KOPT-K1 (cell line): ENCODE measurements around the gene CD2AP.
"Not testable (repeated sequence)": the region's sequence is repeated elsewhere in the genome, so short reads cannot be mapped to it uniquely, and the experiment has no call there.

Experiments
- H3K27ac ChIP-seq: fragments of 200-600 bp; sonication (generic); 2 replicates; pipeline ENCODE4 v1.5.1; 2016; ENCODE audit warnings: antibody characterized with exemption, mild to moderate bottlenecking, low read depth, low read length; ENCODE audit not compliant: poor library complexity, severe bottlenecking
- H3K36me3 ChIP-seq: fragments of 200-600 bp; sonication (generic); 2 replicates; pipeline ENCODE4 v1.5.1; 2017; ENCODE audit warnings: antibody characterized with exemption, mild to moderate bottlenecking, low read length, moderate library complexity; ENCODE audit not compliant: insufficient read depth
- H3K9me3 ChIP-seq: fragments of 200-600 bp; sonication (generic); 2 replicates; pipeline ENCODE4 v1.5.1; 2017; ENCODE audit warnings: antibody characterized with exemption, low read length, mild to moderate bottlenecking; ENCODE audit not compliant: insufficient read depth, poor library complexity, severe bottlenecking

Gene CD2AP

GRCh38 chr6:47481213-47481612 lies 3.6 kb downstream of the CD2AP start:
- H3K27ac ChIP-seq, H3K36me3 ChIP-seq, H3K9me3 ChIP-seq: not testable (repeated sequence)

- Histone ChIP-seq H3K9me3 (no peaks in the 10 kb centered on the region), H3K27ac (no peak overlapping the region), H3K36me3 (no peaks in the 10 kb centered on the region)
These were observed 4.2 kb downstream of the CD2AP start for GRCh38 chr6:47481806-47482205.

GRCh38 chr6:47483516-47483852 lies 5.9 kb downstream of the CD2AP start:
- H3K27ac ChIP-seq: no peak overlapping the region
- no peaks in the 10 kb centered on the region for H3K9me3 ChIP-seq
- H3K36me3 ChIP-seq: no peaks in the 10 kb centered on the region

GRCh38 chr6:47483853-47484546 lies 6.4 kb downstream of the CD2AP start:
- Histone ChIP-seq H3K27ac (no peak overlapping the region), H3K9me3 (no peaks in the 10 kb centered on the region)

GRCh38 chr6:47484616-47485015 lies 7.0 kb downstream of the CD2AP start:
- Histone ChIP-seq H3K36me3 (no peaks in the 10 kb centered on the region), H3K9me3 (no peaks in the 10 kb centered on the region), H3K27ac (no peak overlapping the region)

More at GRCh38 chr6:47483853-47484546, 6.4 kb downstream of the CD2AP start:
- no peaks in the 10 kb centered on the region for H3K36me3 ChIP-seq

- Histone ChIP-seq H3K9me3 (no peaks in the 10 kb centered on the region), H3K27ac (no peak overlapping the region), H3K36me3 (no peaks in the 10 kb centered on the region)
These were observed 7.5 kb downstream of the CD2AP start for GRCh38 chr6:47485083-47485482.

- H3K36me3 ChIP-seq: no peaks in the 10 kb centered on the region
- no peak overlapping the region for H3K27ac ChIP-seq
- no peaks in the 10 kb centered on the region for H3K9me3 ChIP-seq
These were observed 8.0 kb downstream of the CD2AP start for GRCh38 chr6:47485491-47486135.

GRCh38 chr6:47489995-47490394 lies 12.4 kb downstream of the CD2AP start:
- no peaks in the 10 kb centered on the region for H3K36me3 ChIP-seq
- H3K27ac ChIP-seq: no peak overlapping the region
- no peaks in the 10 kb centered on the region for H3K9me3 ChIP-seq

- no peak overlapping the region for H3K27ac ChIP-seq
- H3K9me3 ChIP-seq: no peaks in the 10 kb centered on the region
- H3K36me3 ChIP-seq: no peaks in the 10 kb centered on the region
These were observed 13.1 kb downstream of the CD2AP start for GRCh38 chr6:47490676-47491075.

- H3K36me3 ChIP-seq: no peaks in the 10 kb centered on the region
- no peak overlapping the region for H3K27ac ChIP-seq
- H3K9me3 ChIP-seq: no peaks in the 10 kb centered on the region
These were observed 14.8 kb downstream of the CD2AP start for GRCh38 chr6:47492355-47492754.

- Histone ChIP-seq H3K9me3 (no peaks in the 10 kb centered on the region), H3K36me3 (no peaks in the 10 kb centered on the region), H3K27ac (no peak overlapping the region)
These were observed 17.6 kb downstream of the CD2AP start for GRCh38 chr6:47495207-47495606.

GRCh38 chr6:47495954-47496545 lies 18.5 kb downstream of the CD2AP start:
- Histone ChIP-seq H3K36me3 (no peaks in the 10 kb centered on the region), H3K27ac (no peak overlapping the region)

GRCh38 chr6:47496935-47497579 lies 19.5 kb downstream of the CD2AP start:
- no peaks in the 10 kb centered on the region for H3K36me3 ChIP-seq
- H3K27ac ChIP-seq: no peak overlapping the region
- H3K9me3 ChIP-seq: no peaks in the 10 kb centered on the region

More at GRCh38 chr6:47495954-47496545, 18.5 kb downstream of the CD2AP start:
- no peaks in the 10 kb centered on the region for H3K9me3 ChIP-seq

- H3K36me3 ChIP-seq: peaks cover 26% of the 10 kb centered on the region
- H3K27ac ChIP-seq: no peak overlapping the region
- peaks cover 6% of the 10 kb centered on the region for H3K9me3 ChIP-seq
These were observed 25.3 kb downstream of the CD2AP start for GRCh38 chr6:47502920-47503319.

- peaks cover 56% of the 10 kb centered on the region for H3K36me3 ChIP-seq
- H3K9me3 ChIP-seq: peaks cover 41% of the 10 kb centered on the region
- no peak overlapping the region for H3K27ac ChIP-seq
These were observed 32.3 kb downstream of the CD2AP start for GRCh38 chr6:47509937-47510336.
